ENCODE results near the gene SLC6A2.

DNA sequence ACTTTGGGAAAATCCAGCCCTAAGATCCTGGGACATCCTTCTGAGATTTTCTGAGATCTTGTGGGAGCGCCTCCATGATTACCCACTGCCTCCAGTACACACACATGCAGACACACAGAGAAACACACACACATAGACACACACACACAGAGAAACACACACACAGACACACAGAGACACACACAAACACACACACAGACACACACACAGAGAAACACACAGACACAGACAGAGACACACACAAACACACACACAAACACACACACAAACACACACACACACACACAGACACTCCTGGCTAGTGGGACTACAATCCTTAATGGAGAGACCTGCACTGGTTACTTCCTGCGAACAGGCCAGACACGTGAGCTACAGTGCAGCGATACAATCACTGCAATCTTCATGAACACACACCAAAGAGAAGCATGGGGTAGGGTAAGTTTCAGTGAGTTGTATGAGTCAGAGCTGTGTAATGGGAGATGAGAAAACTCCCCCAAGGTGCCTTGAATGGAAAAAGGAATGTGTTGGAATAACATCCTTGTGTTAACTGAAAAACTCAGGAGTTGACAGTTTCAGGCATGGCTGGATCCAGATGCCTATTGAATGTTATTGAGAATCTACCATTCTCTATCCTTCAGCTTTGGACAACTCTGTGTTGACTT lies 79.5 kb downstream of the SLC6A2 start:
- TF ChIP-seq, protein P1, sequence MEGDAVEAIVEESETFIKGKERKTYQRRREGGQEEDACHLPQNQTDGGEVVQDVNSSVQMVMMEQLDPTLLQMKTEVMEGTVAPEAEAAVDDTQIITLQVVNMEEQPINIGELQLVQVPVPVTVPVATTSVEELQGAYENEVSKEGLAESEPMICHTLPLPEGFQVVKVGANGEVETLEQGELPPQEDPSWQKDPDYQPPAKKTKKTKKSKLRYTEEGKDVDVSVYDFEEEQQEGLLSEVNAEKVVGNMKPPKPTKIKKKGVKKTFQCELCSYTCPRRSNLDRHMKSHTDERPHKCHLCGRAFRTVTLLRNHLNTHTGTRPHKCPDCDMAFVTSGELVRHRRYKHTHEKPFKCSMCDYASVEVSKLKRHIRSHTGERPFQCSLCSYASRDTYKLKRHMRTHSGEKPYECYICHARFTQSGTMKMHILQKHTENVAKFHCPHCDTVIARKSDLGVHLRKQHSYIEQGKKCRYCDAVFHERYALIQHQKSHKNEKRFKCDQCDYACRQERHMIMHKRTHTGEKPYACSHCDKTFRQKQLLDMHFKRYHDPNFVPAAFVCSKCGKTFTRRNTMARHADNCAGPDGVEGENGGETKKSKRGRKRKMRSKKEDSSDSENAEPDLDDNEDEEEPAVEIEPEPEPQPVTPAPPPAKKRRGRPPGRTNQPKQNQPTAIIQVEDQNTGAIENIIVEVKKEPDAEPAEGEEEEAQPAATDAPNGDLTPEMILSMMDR (conservative IDR thresholded peaks at IDR 0.05; ENCODE audit: low read length) = no peak
- TF ChIP-seq EZH2phosphoT487 (IDR thresholded peaks at IDR 0.05; ENCODE audit: borderline replicate concordance, low read depth, low read length) = no peak
